GM12891 (cell line): ENCODE results near the gene IER5.

Source experiments
- PAX5 ChIP-seq: IDR thresholded peaks from 2 replicates; pipeline ENCODE4 v1.6.1; 2011; ENCODE audit warnings: low read length, moderate library complexity, mild to moderate bottlenecking; ENCODE audit not compliant: insufficient read depth, severe bottlenecking
- POLR2A ChIP-seq: IDR thresholded peaks from 2 replicates; pipeline ENCODE4 v1.6.1; 2011; ENCODE audit warnings: low read depth, low read length, control low read depth
- POLR2AphosphoS5 ChIP-seq: IDR thresholded peaks from 2 replicates; pipeline ENCODE4 v1.6.1; 2011; ENCODE audit warnings: low read depth, low read length, control low read depth
- SPI1 ChIP-seq: IDR thresholded peaks from 2 replicates; pipeline ENCODE4 v1.6.1; 2011; ENCODE audit warnings: low read depth, low read length, control low read depth
- TAF1 ChIP-seq: IDR thresholded peaks from 2 replicates; pipeline ENCODE4 v1.6.1; 2011; ENCODE audit warnings: low read depth, low read length, control low read depth

GRCh38 chr1:181135815-181136737 is 47.6 kb downstream of the IER5 start:
- TF ChIP-seq TAF1 (no peak), POLR2AphosphoS5 (no peak), POLR2A (no peak), PAX5 (no peak), SPI1 (peak; percentile 61)
